IMR-90 (cell line): ENCODE measurements around the gene MID1.

Source experiments
- BHLHE40 ChIP-seq: fragments of 150-350 bp; IDR thresholded peaks from 2 replicates; pipeline ENCODE4 v1.6.1; 2016; ENCODE audit warnings: mild to moderate bottlenecking, low read depth, low read length
- CEBPB ChIP-seq: IDR thresholded peaks from 2 replicates; pipeline ENCODE4 v1.6.1; 2012; ENCODE audit warnings: low read depth, low read length, improper control_type of control experiment
- FOS ChIP-seq: fragments of 150-350 bp; IDR thresholded peaks from 2 replicates; pipeline ENCODE4 v1.6.1; 2016; ENCODE audit warnings: low read depth, low read length
- MAZ ChIP-seq: IDR thresholded peaks from 2 replicates; pipeline ENCODE4 v1.6.1; 2012; ENCODE audit warnings: low read depth, mild to moderate bottlenecking, low read length, improper control_type of control experiment, moderate library complexity, borderline replicate concordance
- MXI1 ChIP-seq: IDR thresholded peaks from 2 replicates; pipeline ENCODE4 v1.6.1; 2012; ENCODE audit warnings: low read depth, mild to moderate bottlenecking, low read length, moderate library complexity, borderline replicate concordance
- POLR2A ChIP-seq: IDR thresholded peaks from 2 replicates; pipeline ENCODE4 v1.6.1; 2012; ENCODE audit warnings: mild to moderate bottlenecking, low read depth, low read length
- RAD21 ChIP-seq: IDR thresholded peaks from 2 replicates; pipeline ENCODE4 v1.6.1; 2012; ENCODE audit warnings: low read length, improper control_type of control experiment
- TF ChIP-seq, protein P1 (sequence below): conservative IDR thresholded peaks from 2 replicates; pipeline ENCODE4 v1.5.1; 2012; ENCODE audit warnings: mild to moderate bottlenecking, low read depth, low read length, improper control_type of control experiment

GRCh38 chrX:10420134-10420533, 200.3 kb downstream of the MID1 start:
- TF ChIP-seq POLR2A (no peak), MXI1 (no peak), BHLHE40 (no peak), RAD21 (no peak), CEBPB (no peak), MAZ (no peak), FOS (no peak)
- TF ChIP-seq, protein P1, sequence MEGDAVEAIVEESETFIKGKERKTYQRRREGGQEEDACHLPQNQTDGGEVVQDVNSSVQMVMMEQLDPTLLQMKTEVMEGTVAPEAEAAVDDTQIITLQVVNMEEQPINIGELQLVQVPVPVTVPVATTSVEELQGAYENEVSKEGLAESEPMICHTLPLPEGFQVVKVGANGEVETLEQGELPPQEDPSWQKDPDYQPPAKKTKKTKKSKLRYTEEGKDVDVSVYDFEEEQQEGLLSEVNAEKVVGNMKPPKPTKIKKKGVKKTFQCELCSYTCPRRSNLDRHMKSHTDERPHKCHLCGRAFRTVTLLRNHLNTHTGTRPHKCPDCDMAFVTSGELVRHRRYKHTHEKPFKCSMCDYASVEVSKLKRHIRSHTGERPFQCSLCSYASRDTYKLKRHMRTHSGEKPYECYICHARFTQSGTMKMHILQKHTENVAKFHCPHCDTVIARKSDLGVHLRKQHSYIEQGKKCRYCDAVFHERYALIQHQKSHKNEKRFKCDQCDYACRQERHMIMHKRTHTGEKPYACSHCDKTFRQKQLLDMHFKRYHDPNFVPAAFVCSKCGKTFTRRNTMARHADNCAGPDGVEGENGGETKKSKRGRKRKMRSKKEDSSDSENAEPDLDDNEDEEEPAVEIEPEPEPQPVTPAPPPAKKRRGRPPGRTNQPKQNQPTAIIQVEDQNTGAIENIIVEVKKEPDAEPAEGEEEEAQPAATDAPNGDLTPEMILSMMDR = no peak
